Natural killer cell (primary cell): ENCODE measurements around the gene FHL1. TPM values are rescaled to one million over a fixed set of nuclear protein-coding genes. Genes with fewer than 3 reads are reported as not detected.

Source experiments
- ATAC-seq, 3 donors: fragments of 150-1000 bp in 2 of 3; fragments of 200-7000 bp in 1 of 3; cut with Tn5 transposase; 1 replicate in 1 of 3; 2 replicates in 2 of 3; pipeline ENCODE4 v1.10.0; 2021; ENCODE audit warnings: mild to moderate bottlenecking in 2 of 3, moderate library complexity in 2 of 3
- DNase-seq, 2 donors: peaks; one replicate each; pipeline versions ENCODE4 v3.0.0 to v3.0.0-alpha.2; 2013 to 2021; ENCODE audit warnings: mixed read lengths in 1 of 2
- H3K27ac ChIP-seq: one replicate; pipeline ENCODE4 v1.5.1; 2013; ENCODE audit warnings: mild to moderate bottlenecking, low read length
- H3K27me3 ChIP-seq: one replicate; pipeline ENCODE4 v1.6.1; 2013; ENCODE audit warnings: low read length; ENCODE audit not compliant: control insufficient read depth, insufficient read depth
- H3K36me3 ChIP-seq: one replicate; pipeline ENCODE4 v1.6.1; 2013; ENCODE audit warnings: low read length; ENCODE audit not compliant: control insufficient read depth, insufficient read depth
- H3K4me1 ChIP-seq: one replicate; pipeline ENCODE4 v1.6.1; 2013; ENCODE audit warnings: low read length; ENCODE audit not compliant: control insufficient read depth, insufficient read depth
- H3K4me3 ChIP-seq: one replicate; pipeline ENCODE4 v1.5.1; 2013; ENCODE audit warnings: low read length
- H3K9me3 ChIP-seq: one replicate; pipeline ENCODE4 v1.6.1; 2013; ENCODE audit warnings: low read length; ENCODE audit not compliant: control insufficient read depth, insufficient read depth
- H3K27ac Mint-ChIP-seq, 2 donors: one replicate each; pipeline ENCODE4 v1.8.0; 2022; ENCODE audit warnings: mild to moderate bottlenecking in 2 of 2, mixed read lengths in 2 of 2, moderate library complexity in 1 of 2
- H3K27me3 Mint-ChIP-seq, 2 donors: one replicate each; pipeline ENCODE4 v1.8.0; 2022; ENCODE audit warnings: low read depth in 2 of 2, mixed read lengths in 2 of 2
- H3K36me3 Mint-ChIP-seq: one replicate; pipeline ENCODE4 v1.8.0; 2022; ENCODE audit warnings: mixed read lengths
- H3K4me1 Mint-ChIP-seq, 2 donors: one replicate each; pipeline ENCODE4 v1.8.0; 2022; ENCODE audit warnings: mixed read lengths in 2 of 2
- H3K4me3 Mint-ChIP-seq: one replicate; pipeline ENCODE4 v1.8.0; 2022; ENCODE audit warnings: mild to moderate bottlenecking, moderate library complexity, mixed read lengths
- H3K9me3 Mint-ChIP-seq, 2 donors: one replicate each; pipeline ENCODE4 v1.8.0; 2022; ENCODE audit warnings: mixed read lengths in 2 of 2
- CTCF ChIP-seq: fragments of 200-600 bp; IDR thresholded peaks from one replicate; pipeline ENCODE4 v1.8.0; 2022; ENCODE audit warnings: antibody characterized with exemption
- WGBS: methylation state at CpG from one replicate; pipeline ENCODE4 v1.1.7; 2013; ENCODE audit warnings: missing lambda C conversion rate; ENCODE audit not compliant: insufficient coverage; 5-methylcytosine and 5-hydroxymethylcytosine counted together
- intact Hi-C: fragments of 100-400 bp; cut with micrococcal nuclease; formaldehyde crosslinking; loops from one replicate; pipeline ENCODE4 v1.14.2; 2022
- total RNA-seq, 4 donors: library from RNA; stranded (reverse); fragments of 120-200 nt in 1 of 4; gene quantifications; one replicate each; pipeline versions ENCODE4 v1.2.3 to v1.2.4, GENCODE V29; 2013 to 2022

FHL1 gene
- total RNA-seq, 3 donors from 2014 or later (not counting 1 experiment from before 2014, with no cell fraction given): 3.2 to 5.7 (median 3.7) TPM

GRCh38 chrX:136210243-136210642, 62.9 kb downstream of the FHL1 start:
- WGBS: 31% methylated on average over 5 of the region's 7 CpGs
- no peak for DNase-seq
- Histone ChIP-seq H3K27me3 (no peaks in the 10 kb centered on the region), H3K9me3 (no peaks in the 10 kb centered on the region), H3K36me3 (no peaks in the 10 kb centered on the region), H3K4me1 (peaks cover 14% of the 10 kb centered on the region), H3K27ac (no peak overlapping the region), H3K4me3 (no peak overlapping the region)
- H3K4me1 Mint-ChIP-seq: peaks cover 0 to 4% of the 10 kb centered on the region in 2 donors
- no peaks in the 10 kb centered on the region for H3K27me3 Mint-ChIP-seq
- ATAC-seq: no peak
- no peak overlapping the region for H3K27ac Mint-ChIP-seq
- no peak for TF ChIP-seq CTCF
- intact Hi-C loops: no loop called here
- H3K4me3 Mint-ChIP-seq: no peak overlapping the region
- no peaks in the 10 kb centered on the region for H3K9me3 Mint-ChIP-seq
- no peaks in the 10 kb centered on the region for H3K36me3 Mint-ChIP-seq

GRCh38 chrX:136210806-136211205, 63.5 kb downstream of the FHL1 start:
- intact Hi-C loops: no loop called here
- no peaks in the 10 kb centered on the region for H3K9me3 ChIP-seq
- no peaks in the 10 kb centered on the region for H3K36me3 ChIP-seq
- Mint-ChIP-seq H3K27ac (no peak overlapping the region), H3K36me3 (no peaks in the 10 kb centered on the region), H3K4me3 (no peak overlapping the region), H3K27me3 (no peaks in the 10 kb centered on the region), H3K9me3 (no peaks in the 10 kb centered on the region), H3K4me1 (peaks cover 0 to 4% of the 10 kb centered on the region in 2 donors)
- DNase-seq (no peak), ATAC-seq (no peak)
- no peaks in the 10 kb centered on the region for H3K27me3 ChIP-seq
- H3K4me3 ChIP-seq: no peak overlapping the region
- peaks cover 10% of the 10 kb centered on the region for H3K4me1 ChIP-seq
- 80% methylated on average over 4 of the region's 5 CpGs for WGBS
- no peak for TF ChIP-seq CTCF
- no peak overlapping the region for H3K27ac ChIP-seq

- 82% methylated on average over 11 of the region's 11 CpGs for WGBS
- Histone ChIP-seq H3K36me3 (no peaks in the 10 kb centered on the region), H3K4me1 (peaks cover 8% of the 10 kb centered on the region), H3K4me3 (no peak overlapping the region), H3K27me3 (no peaks in the 10 kb centered on the region), H3K27ac (no peak overlapping the region), H3K9me3 (no peaks in the 10 kb centered on the region)
- TF ChIP-seq CTCF: no peak
- no peak for DNase-seq
- H3K4me3 Mint-ChIP-seq: no peak overlapping the region
- intact Hi-C loops: no loop called here
- H3K9me3 Mint-ChIP-seq: no peaks in the 10 kb centered on the region
- no peak for ATAC-seq
- H3K27me3 Mint-ChIP-seq: no peaks in the 10 kb centered on the region
- H3K27ac Mint-ChIP-seq: no peak overlapping the region
- no peaks in the 10 kb centered on the region for H3K36me3 Mint-ChIP-seq
- peaks cover 0 to 4% of the 10 kb centered on the region in 2 donors for H3K4me1 Mint-ChIP-seq
Observed at GRCh38 chrX:136211766-136212556, 64.6 kb downstream of the FHL1 start.
